PFSK-1 (cell line): ENCODE measurements around the gene PTPRN2.

Experiments used
- FOXP2 ChIP-seq: optimal IDR thresholded peaks from 2 replicates; pipeline ENCODE3; 2011; ENCODE audit warnings: borderline replicate concordance, control low read depth, inconsistent platforms; ENCODE audit not compliant: insufficient read depth; ENCODE audit errors: extremely low read length, extremely low read depth
- POLR2AphosphoS5 ChIP-seq: IDR thresholded peaks from 2 replicates; pipeline ENCODE4 v1.6.1; 2012; ENCODE audit warnings: low read depth, mild to moderate bottlenecking, control low read depth, low read length, moderate library complexity
- SIN3A ChIP-seq: IDR thresholded peaks from 2 replicates; pipeline ENCODE4 v1.6.1; 2012; ENCODE audit warnings: mild to moderate bottlenecking, low read length, moderate library complexity, borderline replicate concordance; ENCODE audit not compliant: insufficient read depth
- TAF1 ChIP-seq: IDR thresholded peaks from 2 replicates; pipeline ENCODE4 v1.6.1; 2012; ENCODE audit warnings: low read length, control low read depth, borderline replicate concordance; ENCODE audit not compliant: insufficient read depth
- TF ChIP-seq, protein P1 (sequence below), 2 experiments: IDR thresholded peaks; 2 replicates each; pipeline versions ENCODE4 v1.6.1 to v1.8.0; 2011 to 2012; ENCODE audit warnings: low read depth in 2 of 2, low read length in 2 of 2, control low read depth in 1 of 2, inconsistent platforms in 1 of 2, mild to moderate bottlenecking in 1 of 2, moderate library complexity in 1 of 2; ENCODE audit not compliant: insufficient read depth in 1 of 2

PTPRN2 gene

DNA sequence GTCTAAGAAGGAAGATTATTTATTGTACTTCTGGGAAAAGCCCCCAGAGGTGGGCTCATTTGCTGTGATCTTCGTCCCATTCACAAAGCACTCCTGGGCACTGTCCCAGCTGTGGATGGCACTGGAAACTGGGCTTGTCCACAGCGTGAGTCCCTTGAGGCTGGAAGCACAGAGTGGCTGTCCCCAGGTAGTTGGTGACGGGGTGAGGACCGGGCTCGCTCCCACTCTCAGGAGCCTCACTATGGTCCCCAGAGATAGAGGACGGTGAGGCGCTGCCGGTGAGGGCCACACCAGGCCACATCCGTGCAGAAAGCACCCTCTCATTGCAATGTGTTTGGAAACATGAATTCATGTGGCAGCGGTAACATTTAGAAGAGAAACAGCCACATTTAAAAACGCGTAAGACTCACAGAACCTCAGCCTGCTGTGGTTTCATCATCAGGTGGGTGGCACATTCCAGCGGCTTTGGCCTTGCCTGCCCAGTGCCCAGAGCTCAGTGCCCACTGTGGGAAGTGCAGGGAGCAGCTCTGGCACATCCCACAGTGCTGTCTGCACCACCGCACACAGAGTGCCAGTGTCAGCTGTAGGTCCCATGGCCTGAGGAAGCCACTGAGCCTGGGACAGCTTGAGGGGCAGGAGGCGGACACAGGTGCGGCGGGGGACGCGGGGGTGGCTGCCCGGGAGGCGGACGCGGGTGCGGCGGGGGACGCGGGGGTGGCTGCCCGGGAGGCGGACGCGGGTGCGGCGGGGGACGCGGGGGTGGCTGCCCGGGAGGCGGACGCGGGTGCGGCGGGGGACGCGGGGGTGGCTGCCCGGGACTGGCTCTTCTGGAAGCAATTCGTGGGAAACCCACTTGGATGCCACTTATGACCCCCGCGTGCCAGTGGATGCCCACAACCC, 801.0 kb downstream of the PTPRN2 start:
- TF ChIP-seq, protein P1, sequence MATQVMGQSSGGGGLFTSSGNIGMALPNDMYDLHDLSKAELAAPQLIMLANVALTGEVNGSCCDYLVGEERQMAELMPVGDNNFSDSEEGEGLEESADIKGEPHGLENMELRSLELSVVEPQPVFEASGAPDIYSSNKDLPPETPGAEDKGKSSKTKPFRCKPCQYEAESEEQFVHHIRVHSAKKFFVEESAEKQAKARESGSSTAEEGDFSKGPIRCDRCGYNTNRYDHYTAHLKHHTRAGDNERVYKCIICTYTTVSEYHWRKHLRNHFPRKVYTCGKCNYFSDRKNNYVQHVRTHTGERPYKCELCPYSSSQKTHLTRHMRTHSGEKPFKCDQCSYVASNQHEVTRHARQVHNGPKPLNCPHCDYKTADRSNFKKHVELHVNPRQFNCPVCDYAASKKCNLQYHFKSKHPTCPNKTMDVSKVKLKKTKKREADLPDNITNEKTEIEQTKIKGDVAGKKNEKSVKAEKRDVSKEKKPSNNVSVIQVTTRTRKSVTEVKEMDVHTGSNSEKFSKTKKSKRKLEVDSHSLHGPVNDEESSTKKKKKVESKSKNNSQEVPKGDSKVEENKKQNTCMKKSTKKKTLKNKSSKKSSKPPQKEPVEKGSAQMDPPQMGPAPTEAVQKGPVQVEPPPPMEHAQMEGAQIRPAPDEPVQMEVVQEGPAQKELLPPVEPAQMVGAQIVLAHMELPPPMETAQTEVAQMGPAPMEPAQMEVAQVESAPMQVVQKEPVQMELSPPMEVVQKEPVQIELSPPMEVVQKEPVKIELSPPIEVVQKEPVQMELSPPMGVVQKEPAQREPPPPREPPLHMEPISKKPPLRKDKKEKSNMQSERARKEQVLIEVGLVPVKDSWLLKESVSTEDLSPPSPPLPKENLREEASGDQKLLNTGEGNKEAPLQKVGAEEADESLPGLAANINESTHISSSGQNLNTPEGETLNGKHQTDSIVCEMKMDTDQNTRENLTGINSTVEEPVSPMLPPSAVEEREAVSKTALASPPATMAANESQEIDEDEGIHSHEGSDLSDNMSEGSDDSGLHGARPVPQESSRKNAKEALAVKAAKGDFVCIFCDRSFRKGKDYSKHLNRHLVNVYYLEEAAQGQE (IDR thresholded peaks at IDR 0.05; ENCODE audit: insufficient read depth in 1 of 2, low read depth in 2 of 2, low read length in 2 of 2): no peak
- TF ChIP-seq TAF1: no peak
- no peak for TF ChIP-seq POLR2AphosphoS5
- TF ChIP-seq SIN3A: no peak
- no peak for TF ChIP-seq FOXP2

DNA sequence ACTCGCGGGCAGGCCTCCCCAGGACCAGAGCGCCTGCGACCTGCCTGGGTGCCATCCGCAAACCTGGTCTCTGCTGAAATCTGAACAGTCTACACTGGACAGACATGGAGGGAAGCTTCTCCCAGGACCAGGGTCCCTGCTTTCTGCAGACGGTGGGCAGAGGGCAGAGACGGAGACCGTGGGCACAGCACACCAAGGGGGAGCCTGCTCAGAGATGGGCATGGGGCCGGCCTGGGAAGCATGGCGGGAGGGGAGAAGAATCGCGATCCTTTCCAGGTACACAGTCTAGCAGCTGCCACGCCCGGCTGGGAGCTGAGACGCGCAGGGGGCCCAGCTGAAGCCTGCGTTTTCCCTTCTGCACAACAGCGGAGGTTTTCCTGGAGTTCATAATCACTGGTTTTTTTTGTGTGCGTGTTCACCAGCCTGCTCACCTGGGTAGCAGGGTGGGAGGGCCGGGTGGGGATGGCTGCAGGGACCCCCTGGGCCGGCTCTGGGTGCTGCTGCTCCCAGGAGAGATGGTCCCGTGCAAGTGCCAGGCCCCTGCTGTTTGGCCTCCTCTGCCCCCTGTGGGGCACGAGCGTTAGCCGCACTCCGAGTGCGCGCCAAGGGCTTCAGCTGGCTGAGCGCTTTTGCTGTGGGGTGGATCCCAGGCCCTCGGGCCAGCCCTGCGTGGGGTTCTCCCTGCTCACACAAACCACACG, 802.0 kb downstream of the PTPRN2 start:
- TF ChIP-seq SIN3A: no peak
- TF ChIP-seq, protein P1 (IDR thresholded peaks at IDR 0.05; ENCODE audit: insufficient read depth in 1 of 2, low read depth in 2 of 2, low read length in 2 of 2): no peak
- TF ChIP-seq TAF1: no peak
- no peak for TF ChIP-seq FOXP2
- TF ChIP-seq POLR2AphosphoS5: no peak

GRCh38 chr7:157784979-157785441, 802.6 kb downstream of the PTPRN2 start:
- TF ChIP-seq, protein P1 (IDR thresholded peaks at IDR 0.05; ENCODE audit: insufficient read depth in 1 of 2, low read depth in 2 of 2, low read length in 2 of 2): no peak
- TF ChIP-seq TAF1 (no peak), FOXP2 (no peak), SIN3A (no peak), POLR2AphosphoS5 (no peak)

GRCh38 chr7:157784041-157784835, 803.4 kb downstream of the PTPRN2 start:
- no peak for TF ChIP-seq TAF1
- TF ChIP-seq POLR2AphosphoS5: no peak
- no peak for TF ChIP-seq FOXP2
- TF ChIP-seq, protein P1 (IDR thresholded peaks at IDR 0.05; ENCODE audit: insufficient read depth in 1 of 2, low read depth in 2 of 2, low read length in 2 of 2): no peak
